Medulla oblongata (tissue), 1 donor: ENCODE data around the gene PLEKHO2.

Source experiments
- DNase-seq: peaks from one replicate; pipeline ENCODE4 v3.0.0-alpha.2; 2015; ENCODE audit errors: extremely low spot score

The PLEKHO2 gene

GRCh38 chr15:64855205-64855975 is 13.7 kb downstream of the PLEKHO2 start:
- DNase-seq = peak; percentile 40

- peak; percentile 97 for DNase-seq
Observed at GRCh38 chr15:64856429-64857145, 14.9 kb downstream of the PLEKHO2 start.

- DNase-seq = no peak
Observed at GRCh38 chr15:64857421-64857820, 15.7 kb downstream of the PLEKHO2 start.

GRCh38 chr15:64858021-64858575 is 16.4 kb downstream of the PLEKHO2 start:
- DNase-seq = peak; percentile 41

- no peak for DNase-seq
Observed at GRCh38 chr15:64859226-64859625, 17.5 kb downstream of the PLEKHO2 start.

- no peak for DNase-seq
Observed at GRCh38 chr15:64861331-64861730, 19.6 kb downstream of the PLEKHO2 start.

GRCh38 chr15:64861960-64862359 is 20.2 kb downstream of the PLEKHO2 start:
- DNase-seq = no peak

DNA sequence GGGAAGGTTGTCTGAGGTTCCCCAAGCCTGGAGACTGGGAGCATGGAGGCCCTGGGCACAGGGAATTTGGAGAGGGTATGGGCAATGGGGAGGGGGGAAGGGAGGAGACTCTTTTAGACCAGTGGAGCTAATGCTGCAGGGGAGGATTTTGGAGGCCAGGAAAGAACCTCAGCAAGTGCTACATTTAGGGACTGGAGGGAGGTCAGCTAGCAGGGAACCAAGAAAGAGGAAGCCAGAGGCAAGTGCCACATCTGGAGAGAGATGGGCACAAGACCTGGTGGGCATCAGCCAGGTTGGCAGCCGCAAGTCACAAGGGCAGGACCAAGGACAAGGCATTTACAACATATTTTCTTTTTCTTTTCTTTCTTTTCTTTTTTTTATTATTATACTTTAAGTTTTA is 20.7 kb downstream of the PLEKHO2 start:
- DNase-seq = no peak

- DNase-seq = no peak
Observed at GRCh38 chr15:64864068-64864467, 22.4 kb downstream of the PLEKHO2 start.

- no peak for DNase-seq
Observed at GRCh38 chr15:64865126-64865997, 23.6 kb downstream of the PLEKHO2 start.

GRCh38 chr15:64865998-64866520 is 24.3 kb downstream of the PLEKHO2 start:
- DNase-seq = peak; percentile 83

- no peak for DNase-seq
Observed at GRCh38 chr15:64869501-64869900, 27.8 kb downstream of the PLEKHO2 start.

GRCh38 chr15:64870353-64870752 is 28.6 kb downstream of the PLEKHO2 start:
- DNase-seq = no peak

DNA sequence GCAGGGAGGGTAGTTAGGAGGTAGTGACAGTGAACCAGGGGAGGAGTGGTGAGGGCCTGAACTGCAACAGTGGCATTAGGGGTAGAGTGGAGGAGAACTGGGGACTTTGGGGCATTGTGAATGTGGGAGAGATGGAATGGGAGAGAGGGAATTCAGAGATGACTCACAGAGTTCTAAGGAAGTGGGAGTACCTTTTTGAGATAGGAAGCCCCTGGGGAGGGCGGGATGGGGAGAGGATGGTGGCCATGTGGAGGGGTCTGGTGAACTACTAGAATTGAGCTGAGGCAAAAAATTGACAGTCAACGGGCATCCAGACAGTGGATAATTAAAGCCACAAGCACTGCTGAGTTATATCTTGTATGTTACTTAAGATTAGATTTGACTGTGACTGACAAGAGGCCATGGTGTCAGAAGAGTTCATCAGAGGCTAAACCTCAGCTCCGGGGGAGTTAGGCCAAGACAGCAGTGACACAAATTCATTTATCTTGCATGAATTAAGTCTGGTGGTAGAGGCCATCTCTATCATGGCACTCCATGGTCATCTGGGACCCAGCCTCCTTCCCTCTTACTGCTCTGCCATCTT is 34.0 kb downstream of the PLEKHO2 start:
- no peak for DNase-seq

DNA sequence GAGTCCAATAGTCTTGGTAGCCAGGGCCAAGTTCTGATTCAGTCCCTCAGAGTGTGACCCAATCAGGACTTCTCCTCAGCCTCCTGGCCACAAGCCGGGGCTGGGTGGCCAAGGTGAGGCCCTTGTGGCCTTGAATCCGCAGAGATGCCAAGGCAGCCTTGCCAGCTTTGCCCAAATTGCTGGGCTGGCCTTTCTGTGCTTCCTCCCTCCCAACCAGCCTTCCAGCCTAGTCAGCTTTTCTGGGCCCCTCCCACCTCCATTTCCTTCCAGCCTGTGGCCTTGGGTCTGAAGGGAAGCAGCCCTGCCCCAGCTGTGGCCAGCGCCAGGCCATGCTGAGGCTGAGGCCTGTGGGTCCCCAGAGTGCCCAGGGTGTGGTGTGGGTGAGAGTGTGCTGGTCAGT is 35.7 kb downstream of the PLEKHO2 start:
- DNase-seq = peak; percentile 91

- DNase-seq = no peak
Observed at GRCh38 chr15:64878705-64879104, 37.0 kb downstream of the PLEKHO2 start.

GRCh38 chr15:64883100-64883581 is 41.4 kb downstream of the PLEKHO2 start:
- DNase-seq = peak; percentile 71

- peak; percentile 79 for DNase-seq
Observed at GRCh38 chr15:64883997-64884511, 42.3 kb downstream of the PLEKHO2 start.

GRCh38 chr15:64884679-64885078 is 43.0 kb downstream of the PLEKHO2 start:
- no peak for DNase-seq

GRCh38 chr15:64888336-64888735 is 46.6 kb downstream of the PLEKHO2 start:
- no peak for DNase-seq

DNA sequence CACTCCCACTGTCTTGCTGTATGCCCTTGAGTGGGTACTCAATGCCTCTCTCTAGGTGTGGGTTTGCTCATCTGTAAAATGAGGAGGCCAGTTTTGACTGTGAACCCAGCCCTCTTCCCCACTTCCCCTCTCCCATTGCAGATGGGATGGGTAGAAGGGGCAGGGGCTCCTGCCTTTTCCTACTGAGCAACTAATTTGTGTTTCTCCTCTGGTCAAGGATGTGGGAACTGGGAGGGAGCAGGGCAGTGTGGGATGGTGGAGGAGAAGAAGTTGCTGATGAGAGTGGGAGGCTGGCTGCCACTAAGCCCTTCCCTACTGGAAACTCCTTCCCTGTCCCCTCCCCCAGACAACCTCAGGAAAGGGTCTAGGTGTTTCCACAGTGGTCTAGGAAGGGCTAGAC is 49.8 kb downstream of the PLEKHO2 start:
- no peak for DNase-seq
